PC-9 (cell line): ENCODE data around the gene GRIP1. TPM values are rescaled to one million over a fixed set of nuclear protein-coding genes. Genes with fewer than 3 reads are reported as not detected.
A peak's percentile ranks its signal among the peaks of the same experiment; 100 is the strongest.

Source experiments
- BruUV-seq: library from RNA; stranded (reverse); fragments of 400-500 nt; replicated peaks from 2 replicates; lab custom pipeline; 2021; lab: Mats Ljungman, UMichigan
- CTCF ChIA-PET: fragments of 300-600 bp; sonication (Branson Sonifier 250); formaldehyde crosslinking; loops from one replicate; lab custom pipeline; 2022; ENCODE audit warnings: antibody characterized with exemption; lab: Charles Lee
- POLR2A ChIA-PET: fragments of 300-600 bp; sonication (Branson Sonifier 250); formaldehyde crosslinking; loops from one replicate; lab custom pipeline; 2022; ENCODE audit warnings: antibody characterized with exemption; ENCODE audit not compliant: unreplicated experiment; lab: Charles Lee
- DNase-seq, 2 experiments: peaks; one replicate each; pipeline versions ENCODE4 v3.0.0 to v3.0.0-alpha.2; 2015 to 2022; ENCODE audit warnings: mixed read lengths in 1 of 2
- H2AFZ ChIP-seq: fragments of 200-600 bp; sonication (generic); 2 replicates; pipeline ENCODE4 v1.8.1; 2017; ENCODE audit warnings: antibody characterized with exemption
- H3F3A ChIP-seq: fragments of 200-600 bp; sonication (generic); 2 replicates; pipeline ENCODE4 v1.8.1; 2017; ENCODE audit warnings: antibody characterized with exemption, mild to moderate bottlenecking, low read depth; ENCODE audit not compliant: insufficient read depth
- H3K27ac ChIP-seq: fragments of 200-600 bp; sonication (generic); 2 replicates; pipeline ENCODE4 v1.6.1; 2016; ENCODE audit warnings: mixed run types
- H3K27me3 ChIP-seq: fragments of 200-600 bp; sonication (generic); 2 replicates; pipeline ENCODE4 v1.6.1; 2016; ENCODE audit warnings: low read depth, mixed run types; ENCODE audit not compliant: insufficient read depth
- H3K36me3 ChIP-seq: fragments of 200-600 bp; sonication (generic); 2 replicates; pipeline ENCODE4 v1.6.1; 2016; ENCODE audit warnings: low read depth, mixed run types
- H3K4me1 ChIP-seq: fragments of 200-600 bp; sonication (generic); replicated peaks from 2 replicates; pipeline ENCODE4 v1.6.1; 2016; ENCODE audit warnings: mixed run types; ENCODE audit not compliant: insufficient read depth
- H3K4me2 ChIP-seq: fragments of 200-600 bp; sonication (generic); 2 replicates; pipeline ENCODE4 v1.6.1; 2017; ENCODE audit warnings: mixed run types
- H3K4me3 ChIP-seq: fragments of 200-600 bp; sonication (generic); 2 replicates; pipeline ENCODE4 v1.6.1; 2016; ENCODE audit warnings: mixed run types
- H3K79me2 ChIP-seq: fragments of 200-600 bp; sonication (generic); 2 replicates; pipeline ENCODE4 v1.6.1; 2017; ENCODE audit warnings: low read depth, mixed run types
- H3K9me2 ChIP-seq: fragments of 200-600 bp; sonication (generic); 2 replicates; pipeline ENCODE4 v1.8.1; 2017; ENCODE audit warnings: mild to moderate bottlenecking; ENCODE audit not compliant: insufficient read depth
- H3K9me3 ChIP-seq: fragments of 200-600 bp; sonication (generic); 2 replicates; pipeline ENCODE4 v1.8.1; 2016; ENCODE audit warnings: low read depth; ENCODE audit not compliant: insufficient read depth
- H4K20me1 ChIP-seq: fragments of 200-600 bp; sonication (generic); 2 replicates; pipeline ENCODE4 v1.8.1; 2017; ENCODE audit not compliant: insufficient read depth
- EZH2 ChIP-seq: fragments of 200-600 bp; sonication (generic); IDR thresholded peaks from 2 replicates; pipeline ENCODE4 v1.8.0; 2017; ENCODE audit warnings: antibody characterized with exemption, low read depth
- intact Hi-C: fragments of 100-400 bp; cut with micrococcal nuclease; formaldehyde crosslinking; loops from one replicate; pipeline ENCODE4 v1.10.0; 2022; ENCODE audit not compliant: unreplicated experiment
- total RNA-seq: library from RNA; stranded (reverse); gene quantifications from 2 replicates; pipeline ENCODE4 v1.2.3, GENCODE V29; 2021
- TF ChIP-seq, protein P1 (sequence below): fragments of 200-600 bp; sonication (generic); conservative IDR thresholded peaks from 2 replicates; pipeline ENCODE4 v1.6.1; 2017; ENCODE audit warnings: mixed run types, antibody characterized with exemption, mild to moderate bottlenecking, moderate library complexity

GRIP1 gene
- total RNA-seq, 1 experiment from 2014 or later: 16.0 TPM

DNA sequence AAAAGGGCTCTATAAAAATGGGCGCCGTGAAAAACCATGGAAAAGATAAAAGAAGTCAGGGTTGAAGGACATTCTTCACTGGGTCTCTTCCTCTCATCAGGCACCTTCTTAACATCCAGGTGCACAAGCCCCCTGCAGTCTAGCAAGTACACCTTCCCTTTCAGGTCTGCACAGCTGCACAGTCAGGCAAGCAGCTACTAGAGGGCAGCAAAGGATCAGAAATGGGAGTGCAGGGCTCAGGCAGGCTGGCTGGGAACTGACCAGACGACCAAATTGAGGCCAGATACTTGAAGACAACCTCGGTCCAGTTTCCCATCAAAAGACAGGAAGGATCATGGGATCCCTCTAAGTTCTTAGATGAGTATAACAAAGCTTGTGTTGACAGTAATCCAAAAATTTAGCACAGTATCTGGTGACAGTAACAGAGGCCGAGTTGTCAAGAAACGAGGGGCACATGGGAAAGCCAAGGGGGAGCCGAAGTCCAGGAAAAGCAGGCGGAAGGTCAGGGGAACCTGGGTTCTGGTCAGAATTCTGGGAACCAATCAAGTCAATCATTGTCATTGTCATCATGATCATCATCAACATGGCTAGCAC lies 10.1 kb upstream of the GRIP1 start:
- intact Hi-C loops: loop anchor here (2.0 kb wide), 1 partner anchor 534 kb away; no protein-coding TSS in a partner anchor
- POLR2A ChIA-PET: no interaction called here
- H3K9me3 ChIP-seq: no peaks in the 10 kb centered on the region
- no peak overlapping the region for H3K4me3 ChIP-seq
- no peak for TF ChIP-seq EZH2
- TF ChIP-seq, protein P1, sequence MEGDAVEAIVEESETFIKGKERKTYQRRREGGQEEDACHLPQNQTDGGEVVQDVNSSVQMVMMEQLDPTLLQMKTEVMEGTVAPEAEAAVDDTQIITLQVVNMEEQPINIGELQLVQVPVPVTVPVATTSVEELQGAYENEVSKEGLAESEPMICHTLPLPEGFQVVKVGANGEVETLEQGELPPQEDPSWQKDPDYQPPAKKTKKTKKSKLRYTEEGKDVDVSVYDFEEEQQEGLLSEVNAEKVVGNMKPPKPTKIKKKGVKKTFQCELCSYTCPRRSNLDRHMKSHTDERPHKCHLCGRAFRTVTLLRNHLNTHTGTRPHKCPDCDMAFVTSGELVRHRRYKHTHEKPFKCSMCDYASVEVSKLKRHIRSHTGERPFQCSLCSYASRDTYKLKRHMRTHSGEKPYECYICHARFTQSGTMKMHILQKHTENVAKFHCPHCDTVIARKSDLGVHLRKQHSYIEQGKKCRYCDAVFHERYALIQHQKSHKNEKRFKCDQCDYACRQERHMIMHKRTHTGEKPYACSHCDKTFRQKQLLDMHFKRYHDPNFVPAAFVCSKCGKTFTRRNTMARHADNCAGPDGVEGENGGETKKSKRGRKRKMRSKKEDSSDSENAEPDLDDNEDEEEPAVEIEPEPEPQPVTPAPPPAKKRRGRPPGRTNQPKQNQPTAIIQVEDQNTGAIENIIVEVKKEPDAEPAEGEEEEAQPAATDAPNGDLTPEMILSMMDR: peak; percentile 77
- H3F3A ChIP-seq: no peaks in the 10 kb centered on the region
- H4K20me1 ChIP-seq: no peaks in the 10 kb centered on the region; the same call in 1 of the 2 replicates
- peak; percentile 56 to 57 for DNase-seq
- BruUV-seq: no TSS peak
- no peak overlapping the region for H3K27ac ChIP-seq
- CTCF ChIA-PET: interaction anchor here (0.7 kb wide), 1 partner anchor 860 kb away, joined by 5 read pairs; no protein-coding TSS in a partner anchor
- no peaks in the 10 kb centered on the region for H3K9me2 ChIP-seq
- no peak overlapping the region for H3K4me2 ChIP-seq
- H2AFZ ChIP-seq: no peak overlapping the region
- no peaks in the 10 kb centered on the region for H3K4me1 ChIP-seq
- H3K36me3 ChIP-seq: no peaks in the 10 kb centered on the region
- no peaks in the 10 kb centered on the region for H3K27me3 ChIP-seq
- no peaks in the 10 kb centered on the region for H3K79me2 ChIP-seq

- POLR2A ChIA-PET: no interaction called here
- intact Hi-C loops: no loop called here
Observed at GRCh38 chr12:66684222-66684621, 5.3 kb upstream of the GRIP1 start.

DNA sequence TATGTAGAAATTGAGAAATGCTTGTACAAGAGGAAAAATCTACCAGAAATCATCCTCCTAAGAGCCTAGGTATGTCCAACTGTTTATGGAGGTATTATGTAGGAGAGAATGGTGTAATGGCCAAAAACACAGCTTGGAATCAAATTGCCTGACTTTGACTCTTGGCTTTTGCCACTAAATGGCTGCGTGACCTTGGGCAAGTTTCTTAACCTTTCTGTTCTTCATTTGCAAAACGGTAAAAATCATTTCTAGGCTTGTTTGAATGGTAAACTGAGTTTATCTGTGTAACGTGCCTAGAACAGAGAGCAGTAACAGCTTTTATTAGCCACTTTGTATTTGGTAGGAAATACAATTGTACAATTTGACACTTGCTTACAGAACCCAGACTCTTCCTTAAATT lies 4.9 kb upstream of the GRIP1 start:
- Histone ChIP-seq H3F3A (no peaks in the 10 kb centered on the region), H3K79me2 (no peaks in the 10 kb centered on the region), H3K4me1 (no peaks in the 10 kb centered on the region), H3K27ac (no peak overlapping the region), H3K4me2 (no peak overlapping the region), H4K20me1 (no peaks in the 10 kb centered on the region), H3K27me3 (no peaks in the 10 kb centered on the region), H3K36me3 (no peaks in the 10 kb centered on the region), H2AFZ (no peak overlapping the region), H3K4me3 (no peak overlapping the region), H3K9me3 (no peaks in the 10 kb centered on the region), H3K9me2 (no peaks in the 10 kb centered on the region)
- intact Hi-C loops: no loop called here
- ChIA-PET CTCF (no interaction called here), POLR2A (no interaction called here)
- no TSS peak for BruUV-seq
- DNase-seq: no peak
- TF ChIP-seq, protein P1: no peak
- TF ChIP-seq EZH2: no peak

More at GRCh38 chr12:66684222-66684621, 5.3 kb upstream of the GRIP1 start:
- Histone ChIP-seq H3K27ac (no peak overlapping the region), H3K9me3 (no peaks in the 10 kb centered on the region), H3K4me3 (no peak overlapping the region), H3K9me2 (no peaks in the 10 kb centered on the region), H3F3A (no peaks in the 10 kb centered on the region), H3K79me2 (no peaks in the 10 kb centered on the region), H2AFZ (no peak overlapping the region), H3K27me3 (no peaks in the 10 kb centered on the region), H3K4me2 (no peak overlapping the region), H3K4me1 (no peaks in the 10 kb centered on the region), H3K36me3 (no peaks in the 10 kb centered on the region), H4K20me1 (no peaks in the 10 kb centered on the region)
- BruUV-seq: no TSS peak
- CTCF ChIA-PET: interaction anchor here (0.6 kb wide), 2 partner anchors 14 to 17 kb away, joined by 3 to 5 read pairs; no protein-coding TSS in a partner anchor
- DNase-seq: no peak
- no peak for TF ChIP-seq EZH2
- TF ChIP-seq, protein P1: no peak
